HepG2 (cell line): Measurements from ENCODE around the gene HPS3. TPM values are rescaled to one million over a fixed set of nuclear protein-coding genes. Genes with fewer than 3 reads are reported as not detected.

Experiments
- AKAP8 ChIP-seq: sonication (generic); formaldehyde crosslinking; IDR thresholded peaks from 2 replicates; pipeline ENCODE4 v1.5.1; 2020; ENCODE audit warnings: mild to moderate bottlenecking, missing genetic modification reagents
- ATF7-NPFF ChIP-seq: sonication (generic); formaldehyde crosslinking; IDR thresholded peaks from 2 replicates; pipeline ENCODE4 v1.8.1; 2023; ENCODE audit warnings: mild to moderate bottlenecking, low read depth, missing genetic modification reagents, moderate library complexity
- CC2D1A ChIP-seq: sonication (generic); formaldehyde crosslinking; IDR thresholded peaks from 2 replicates; pipeline ENCODE4 v1.8.1; 2023; ENCODE audit warnings: mild to moderate bottlenecking, missing genetic modification reagents
- CCAR2 ChIP-seq: fragments of 200-400 bp; formaldehyde crosslinking; optimal IDR thresholded peaks from 2 replicates; pipeline ENCODE3; 2018; ENCODE audit warnings: low read depth, mild to moderate bottlenecking, low read length, moderate library complexity
- CHD4 ChIP-seq: fragments of 200-600 bp; sonication (generic); IDR thresholded peaks from 2 replicates; pipeline ENCODE4 v1.7.0; 2017; ENCODE audit warnings: mild to moderate bottlenecking, low read length, borderline replicate concordance
- DDIT3 ChIP-seq: sonication (generic); formaldehyde crosslinking; IDR thresholded peaks from 2 replicates; pipeline ENCODE4 v1.4.0; 2020; ENCODE audit warnings: mild to moderate bottlenecking, missing genetic modification reagents
- HNRNPL ChIP-seq: fragments of 200-400 bp; formaldehyde crosslinking; IDR thresholded peaks from 2 replicates; pipeline ENCODE4 v1.6.1; 2017; ENCODE audit warnings: mild to moderate bottlenecking, low read depth, low read length
- HOXD1 ChIP-seq: sonication (generic); formaldehyde crosslinking; IDR thresholded peaks from 2 replicates; pipeline ENCODE4 v1.5.0; 2020; ENCODE audit warnings: missing genetic modification reagents
- IKZF5 ChIP-seq: IDR thresholded peaks from 2 replicates; pipeline ENCODE4 v1.6.1; 2018; ENCODE audit warnings: missing genetic modification reagents, mild to moderate bottlenecking, missing compliant biosample characterization
- MED13 ChIP-seq: sonication (generic); formaldehyde crosslinking; IDR thresholded peaks from 2 replicates; pipeline ENCODE4 v1.5.0; 2020; ENCODE audit warnings: missing genetic modification reagents
- MEF2D ChIP-seq: sonication (generic); formaldehyde crosslinking; IDR thresholded peaks from 2 replicates; pipeline ENCODE4 v1.5.1; 2020; ENCODE audit warnings: mild to moderate bottlenecking, missing genetic modification reagents
- MIXL1 ChIP-seq: IDR thresholded peaks from 2 replicates; pipeline ENCODE4 v1.6.1; 2016
- NFYB ChIP-seq: sonication (generic); formaldehyde crosslinking; IDR thresholded peaks from 2 replicates; pipeline ENCODE4 v1.4.0; 2020; ENCODE audit warnings: missing genetic modification reagents
- ZNF121 ChIP-seq: sonication (generic); formaldehyde crosslinking; IDR thresholded peaks from 2 replicates; pipeline ENCODE4 v1.5.0; 2020; ENCODE audit warnings: mild to moderate bottlenecking, missing genetic modification reagents
- ZNF207 ChIP-seq: fragments of 450-650 bp; IDR thresholded peaks from 2 replicates; pipeline ENCODE4 v1.6.1; 2016; ENCODE audit warnings: antibody characterized with exemption, borderline replicate concordance
- ZNF30 ChIP-seq: sonication (generic); formaldehyde crosslinking; IDR thresholded peaks from 2 replicates; pipeline ENCODE4 v1.5.0; 2020; ENCODE audit warnings: mild to moderate bottlenecking, missing genetic modification reagents
- ZNF451 ChIP-seq: sonication (generic); formaldehyde crosslinking; IDR thresholded peaks from 2 replicates; pipeline ENCODE4 v1.5.0; 2020; ENCODE audit warnings: mild to moderate bottlenecking, missing genetic modification reagents
- ZNF496 ChIP-seq: sonication (generic); formaldehyde crosslinking; IDR thresholded peaks from 2 replicates; pipeline ENCODE4 v1.8.1; 2023; ENCODE audit warnings: mild to moderate bottlenecking, moderate library complexity, missing genetic modification reagents; ENCODE audit not compliant: insufficient replicate concordance
- ZNF674 ChIP-seq: sonication (generic); formaldehyde crosslinking; IDR thresholded peaks from 2 replicates; pipeline ENCODE4 v1.5.0; 2020; ENCODE audit warnings: low read depth, mild to moderate bottlenecking, missing genetic modification reagents
- ZNF713 ChIP-seq: sonication (generic); formaldehyde crosslinking; IDR thresholded peaks from 2 replicates; pipeline ENCODE4 v1.4.0; 2020; ENCODE audit warnings: mild to moderate bottlenecking, missing genetic modification reagents
- ZNF770 ChIP-seq: sonication (generic); formaldehyde crosslinking; IDR thresholded peaks from 2 replicates; pipeline ENCODE4 v1.5.0; 2020; ENCODE audit warnings: mild to moderate bottlenecking, missing genetic modification reagents
- ZSCAN29 ChIP-seq: sonication (generic); formaldehyde crosslinking; conservative IDR thresholded peaks from 2 replicates; pipeline ENCODE4 v1.4.0; 2020; ENCODE audit warnings: mild to moderate bottlenecking, missing genetic modification reagents
- polyA plus RNA-seq, 8 experiments: library from polyadenylated mRNA; depleted of rRNA in 3 of 8; stranded (reverse) in 7 of 8; unstranded in 1 of 8; fragments of >200 nt; fragmentation: Illumina TruSeq in 4 of 8; extraction: Trizol in 4 of 8; gene quantifications; 2 replicates each; pipeline versions ENCODE4 v1.2.1 to v1.2.3, GENCODE V29; 2011 to 2016; ENCODE audit warnings: low read depth in 4 of 8, missing spikeins in 1 of 8, mixed read lengths in 1 of 8; ENCODE audit not compliant: insufficient read depth in 1 of 8
- total RNA-seq, 5 experiments: library from RNA; depleted of rRNA; stranded (reverse); fragments of >200 nt; fragmentation: Illumina TruSeq; extraction: Trizol; gene quantifications; 2 replicates each; pipeline ENCODE4 v1.2.3, GENCODE V29; 2016; ENCODE audit warnings: low read depth in 1 of 5
- TF ChIP-seq, protein P1 (sequence below): sonication (generic); formaldehyde crosslinking; IDR thresholded peaks from 2 replicates; pipeline ENCODE4 v1.5.1; 2020; ENCODE audit warnings: mild to moderate bottlenecking, missing genetic modification reagents, moderate library complexity
- TF ChIP-seq, protein P2 (sequence below): sonication (generic); formaldehyde crosslinking; IDR thresholded peaks from 2 replicates; pipeline ENCODE4 v1.8.0; 2022; ENCODE audit warnings: missing genetic modification reagents, mild to moderate bottlenecking, borderline replicate concordance

Gene HPS3
- total and polyA plus RNA-seq, 2 of the 13 experiments (the other 11 are each of a cell fraction or from before 2014, with no cell fraction given), result 9.5 to 18.9 TPM

- peak; percentile 29; the same call in 1 of the 2 replicates for TF ChIP-seq NFYB
- peak; percentile 91; the same call in 1 of the 2 replicates for TF ChIP-seq ZNF713 (CRISPR knock-in tag)
- TF ChIP-seq MED13 (CRISPR knock-in tag), result peak; percentile 72; the same call in 1 of the 2 replicates
- TF ChIP-seq ZNF121 (CRISPR knock-in tag), result peak; percentile 57; the same call in 1 of the 2 replicates
- TF ChIP-seq DDIT3 (CRISPR knock-in tag), result no peak
- TF ChIP-seq IKZF5, result no peak; the same call in 1 of the 2 replicates
- TF ChIP-seq ZNF451 (CRISPR knock-in tag), result no peak
- TF ChIP-seq MEF2D, result peak; percentile 31; the same call in 1 of the 2 replicates
- 0 out of 2 replicates have a peak, but pooled peaks have one; percentile 46 for TF ChIP-seq CC2D1A (CRISPR knock-in tag)
- no peak for TF ChIP-seq ZNF496 (CRISPR knock-in tag)
- no peak for TF ChIP-seq MIXL1 (CRISPR knock-in tag)
- no peak for TF ChIP-seq CCAR2
- TF ChIP-seq HOXD1, result peak; percentile 66; the same call in 1 of the 2 replicates
- TF ChIP-seq AKAP8 (CRISPR knock-in tag), result 0 out of 2 replicates have a peak, but pooled peaks have one; percentile 48
- peak; percentile 69; the same call in 1 of the 2 replicates for TF ChIP-seq HNRNPL
- no peak for TF ChIP-seq ZSCAN29 (CRISPR knock-in tag)
- TF ChIP-seq, protein P1, sequence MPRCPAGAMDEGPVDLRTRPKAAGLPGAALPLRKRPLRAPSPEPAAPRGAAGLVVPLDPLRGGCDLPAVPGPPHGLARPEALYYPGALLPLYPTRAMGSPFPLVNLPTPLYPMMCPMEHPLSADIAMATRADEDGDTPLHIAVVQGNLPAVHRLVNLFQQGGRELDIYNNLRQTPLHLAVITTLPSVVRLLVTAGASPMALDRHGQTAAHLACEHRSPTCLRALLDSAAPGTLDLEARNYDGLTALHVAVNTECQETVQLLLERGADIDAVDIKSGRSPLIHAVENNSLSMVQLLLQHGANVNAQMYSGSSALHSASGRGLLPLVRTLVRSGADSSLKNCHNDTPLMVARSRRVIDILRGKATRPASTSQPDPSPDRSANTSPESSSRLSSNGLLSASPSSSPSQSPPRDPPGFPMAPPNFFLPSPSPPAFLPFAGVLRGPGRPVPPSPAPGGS (CRISPR knock-in tag), result no peak; the same call in 1 of the 2 replicates
- TF ChIP-seq ATF7-NPFF (CRISPR knock-in tag), result peak; percentile 86
- peak; percentile 8; the same call in 1 of the 2 replicates for TF ChIP-seq ZNF674 (CRISPR knock-in tag)
- TF ChIP-seq, protein P2, sequence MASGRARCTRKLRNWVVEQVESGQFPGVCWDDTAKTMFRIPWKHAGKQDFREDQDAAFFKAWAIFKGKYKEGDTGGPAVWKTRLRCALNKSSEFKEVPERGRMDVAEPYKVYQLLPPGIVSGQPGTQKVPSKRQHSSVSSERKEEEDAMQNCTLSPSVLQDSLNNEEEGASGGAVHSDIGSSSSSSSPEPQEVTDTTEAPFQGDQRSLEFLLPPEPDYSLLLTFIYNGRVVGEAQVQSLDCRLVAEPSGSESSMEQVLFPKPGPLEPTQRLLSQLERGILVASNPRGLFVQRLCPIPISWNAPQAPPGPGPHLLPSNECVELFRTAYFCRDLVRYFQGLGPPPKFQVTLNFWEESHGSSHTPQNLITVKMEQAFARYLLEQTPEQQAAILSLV (CRISPR knock-in tag), result peak; percentile 67
- TF ChIP-seq CHD4, result no peak
- TF ChIP-seq ZNF30, result 0 out of 2 replicates have a peak, but pooled peaks have one; percentile 4
- 0 out of 2 replicates have a peak, but pooled peaks have one; percentile 36 for TF ChIP-seq ZNF770 (CRISPR knock-in tag)
- no peak for TF ChIP-seq ZNF207
These were observed at the start of gene HPS3 (continued) for GRCh38 chr3:149129326-149130205.
